SU-DHL-6 (cell line): Measurements from ENCODE around the gene TKT.

Experiments
- H2AFZ ChIP-seq: fragments of 200-600 bp; sonication (generic); 2 replicates; pipeline ENCODE4 v1.6.1; 2014; ENCODE audit warnings: low read depth, mild to moderate bottlenecking, moderate library complexity, mixed read lengths, antibody characterized with exemption, low read length; ENCODE audit not compliant: severe bottlenecking
- H3F3A ChIP-seq: fragments of 200-600 bp; shearing (Covaris generic); 2 replicates; pipeline ENCODE4 v1.6.0; 2016; ENCODE audit warnings: antibody characterized with exemption, mild to moderate bottlenecking; ENCODE audit not compliant: insufficient read depth
- H3K27ac ChIP-seq: fragments of 200-600 bp; sonication (generic); 2 replicates; pipeline ENCODE4 v1.5.1; 2016; ENCODE audit warnings: low read depth, mild to moderate bottlenecking, low read length, moderate library complexity, mixed read lengths
- H3K27me3 ChIP-seq: fragments of 200-600 bp; sonication (generic), shearing (Covaris generic); 2 replicates; pipeline ENCODE4 v1.6.0; 2014; ENCODE audit warnings: mild to moderate bottlenecking, low read length
- H3K36me3 ChIP-seq: fragments of 200-600 bp; sonication (generic); 2 replicates; pipeline ENCODE4 v1.6.1; 2014; ENCODE audit warnings: mild to moderate bottlenecking, low read length, mixed read lengths
- H3K4me2 ChIP-seq: fragments of 300-600, 200-600 bp; shearing (Covaris generic), sonication (generic); 2 replicates; pipeline ENCODE4 v1.6.0; 2014; ENCODE audit warnings: low read length, low read depth, mild to moderate bottlenecking; ENCODE audit not compliant: poor library complexity, severe bottlenecking
- H3K4me3 ChIP-seq: fragments of 200-600 bp; sonication (generic); 2 replicates; pipeline ENCODE4 v1.5.1; 2014; ENCODE audit warnings: antibody characterized with exemption, low read length, mild to moderate bottlenecking, mixed read lengths; ENCODE audit not compliant: insufficient read depth, poor library complexity, severe bottlenecking
- H3K79me2 ChIP-seq: fragments of 200-600 bp; sonication (generic); 2 replicates; pipeline ENCODE4 v1.6.1; 2014; ENCODE audit warnings: mild to moderate bottlenecking, low read length, moderate library complexity; ENCODE audit not compliant: insufficient read depth
- H3K9ac ChIP-seq: fragments of 200-600 bp; sonication (generic); 2 replicates; pipeline ENCODE4 v1.7.0; 2014; ENCODE audit warnings: mild to moderate bottlenecking, low read length
- H3K9me2 ChIP-seq: fragments of 200-600 bp; sonication (generic); replicated peaks from 2 replicates; pipeline ENCODE4 v1.6.1; 2014; ENCODE audit warnings: low read length; ENCODE audit not compliant: insufficient read depth
- H3K9me3 ChIP-seq: fragments of 200-600 bp; sonication (generic); 2 replicates; pipeline ENCODE4 v1.6.1; 2014; ENCODE audit warnings: low read length, mixed read lengths; ENCODE audit not compliant: insufficient read depth
- H4K20me1 ChIP-seq: fragments of 200-600 bp; sonication (generic); 2 replicates; pipeline ENCODE4 v1.6.1; 2014; ENCODE audit warnings: low read depth, mild to moderate bottlenecking, antibody characterized with exemption, low read length, moderate library complexity, mixed read lengths
- CTCF ChIP-seq: fragments of 200-600 bp; sonication (generic); IDR thresholded peaks from one replicate; pipeline ENCODE4 v1.5.1; 2017; ENCODE audit warnings: antibody characterized with exemption, mild to moderate bottlenecking, low read length, moderate library complexity; ENCODE audit not compliant: insufficient read depth, poor library complexity, severe bottlenecking
- EZH2phosphoT487 ChIP-seq: fragments of 200-600 bp; sonication (generic), shearing (Covaris generic); conservative IDR thresholded peaks from 2 replicates; pipeline ENCODE4 v1.6.1; 2018; ENCODE audit warnings: mild to moderate bottlenecking, antibody characterized with exemption, low read length, moderate library complexity, mixed read lengths

Gene TKT

GRCh38 chr3:53186726-53187125 is 69.1 kb downstream of the TKT start:
- no peak overlapping the region for H3K27ac ChIP-seq
- TF ChIP-seq CTCF (no peak), EZH2phosphoT487 (no peak)
- H3K9me2 ChIP-seq = no peaks in the 10 kb centered on the region
- H3K36me3 ChIP-seq = peaks cover 6% of the 10 kb centered on the region; the same call in 1 of the 2 replicates
- no peak overlapping the region for H3K4me3 ChIP-seq
- no peak overlapping the region for H3K9ac ChIP-seq
- H3K4me2 ChIP-seq = no peak overlapping the region
- no peaks in the 10 kb centered on the region for H3K9me3 ChIP-seq
- H3K27me3 ChIP-seq = no peaks in the 10 kb centered on the region
- peaks cover 33% of the 10 kb centered on the region for H3F3A ChIP-seq
- H3K79me2 ChIP-seq = no peaks in the 10 kb centered on the region
- no peaks in the 10 kb centered on the region for H4K20me1 ChIP-seq
- no peak overlapping the region for H2AFZ ChIP-seq

- Histone ChIP-seq H3K9ac (no peak overlapping the region), H3K4me2 (no peak overlapping the region), H3F3A (peaks cover 29% of the 10 kb centered on the region), H3K27ac (no peak overlapping the region), H3K9me3 (no peaks in the 10 kb centered on the region), H3K9me2 (no peaks in the 10 kb centered on the region), H3K79me2 (no peaks in the 10 kb centered on the region), H4K20me1 (no peaks in the 10 kb centered on the region), H2AFZ (no peak overlapping the region), H3K4me3 (no peak overlapping the region), H3K27me3 (no peaks in the 10 kb centered on the region), H3K36me3 (peaks cover 6% of the 10 kb centered on the region; the same call in 1 of the 2 replicates)
- TF ChIP-seq EZH2phosphoT487 (no peak), CTCF (no peak)
Measured at GRCh38 chr3:53185761-53186465, 69.9 kb downstream of the TKT start.

GRCh38 chr3:53184701-53185100 is 71.1 kb downstream of the TKT start:
- Histone ChIP-seq H3K4me2 (no peak overlapping the region), H3K79me2 (no peaks in the 10 kb centered on the region), H3K27ac (no peak overlapping the region), H3K9me3 (no peaks in the 10 kb centered on the region), H3K36me3 (peaks cover 3% of the 10 kb centered on the region; the same call in 1 of the 2 replicates), H3K9me2 (no peaks in the 10 kb centered on the region), H3F3A (peaks cover 26% of the 10 kb centered on the region), H4K20me1 (no peaks in the 10 kb centered on the region), H2AFZ (no peak overlapping the region), H3K4me3 (no peak overlapping the region), H3K9ac (no peak overlapping the region), H3K27me3 (no peaks in the 10 kb centered on the region)
- no peak for TF ChIP-seq CTCF
- TF ChIP-seq EZH2phosphoT487 = no peak
